Glutamatergic neuron (in vitro differentiated cells): ENCODE results near the gene MYCL. TPM values are rescaled to one million over a fixed set of nuclear protein-coding genes. Genes with fewer than 3 reads are reported as not detected.

ENCODE experiments used
- DNase-seq: peaks from one replicate; pipeline ENCODE4 v3.0.0; 2022
- H3K27ac Mint-ChIP-seq: one replicate; pipeline ENCODE4 v1.8.0; 2020; ENCODE audit warnings: mild to moderate bottlenecking, mixed read lengths, inconsistent platforms; ENCODE audit not compliant: unreplicated experiment
- H3K27me3 Mint-ChIP-seq: one replicate; pipeline ENCODE4 v1.8.0; 2020; ENCODE audit warnings: mild to moderate bottlenecking, moderate library complexity, mixed read lengths, inconsistent platforms; ENCODE audit not compliant: unreplicated experiment
- H3K36me3 Mint-ChIP-seq: one replicate; pipeline ENCODE4 v1.8.0; 2020; ENCODE audit warnings: mild to moderate bottlenecking, mixed read lengths, inconsistent platforms; ENCODE audit not compliant: unreplicated experiment
- H3K4me1 Mint-ChIP-seq: one replicate; pipeline ENCODE4 v1.8.0; 2020; ENCODE audit warnings: mild to moderate bottlenecking, low read depth, mixed read lengths, inconsistent platforms; ENCODE audit not compliant: unreplicated experiment
- H3K4me3 Mint-ChIP-seq: one replicate; pipeline ENCODE4 v1.8.0; 2020; ENCODE audit warnings: mild to moderate bottlenecking, mixed read lengths, inconsistent platforms; ENCODE audit not compliant: unreplicated experiment
- H3K9me3 Mint-ChIP-seq: one replicate; pipeline ENCODE4 v1.8.0; 2020; ENCODE audit warnings: mild to moderate bottlenecking, moderate library complexity, mixed read lengths, inconsistent platforms; ENCODE audit not compliant: unreplicated experiment
- total RNA-seq: library from RNA; stranded (reverse); fragmentation: NEBNext Ultra II Directional; extraction: Animal tissue kit (Norgen Biotek cat#: 25700); gene quantifications from one replicate; pipeline ENCODE4 v1.2.1, GENCODE V29; 2021; ENCODE audit not compliant: unreplicated experiment
- TF ChIP-seq, protein P1 (sequence below): fragments of 200-600 bp; sonication (generic); IDR thresholded peaks from one replicate; pipeline ENCODE4 v1.5.0; 2021; ENCODE audit not compliant: partially characterized antibody, unreplicated experiment

MYCL gene
- total RNA-seq, 1 donor from 2014 or later = 97.7 TPM

DNA sequence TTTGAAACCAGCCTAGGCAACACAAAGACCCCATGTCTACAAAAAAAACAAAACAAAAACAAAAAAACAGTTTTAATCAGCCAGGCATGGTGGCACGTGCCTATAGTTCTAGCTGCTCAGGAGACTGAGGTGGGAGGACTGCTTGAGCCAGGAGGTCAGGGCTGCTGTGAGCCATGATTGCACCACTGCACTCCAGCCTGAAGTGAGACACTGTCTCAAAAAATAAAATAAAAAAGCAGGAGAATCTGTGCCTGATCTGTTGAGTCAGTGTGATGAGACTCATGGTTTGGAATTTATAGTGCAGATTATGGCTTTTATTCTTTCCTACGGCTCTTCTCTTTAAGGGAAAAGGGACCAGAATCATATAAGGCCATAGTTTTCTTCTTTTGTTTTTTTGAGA, 35.0 kb downstream of the MYCL start:
- no peak overlapping the region for H3K27ac Mint-ChIP-seq
- DNase-seq = no peak
- H3K36me3 Mint-ChIP-seq = no peaks in the 10 kb centered on the region
- TF ChIP-seq, protein P1, sequence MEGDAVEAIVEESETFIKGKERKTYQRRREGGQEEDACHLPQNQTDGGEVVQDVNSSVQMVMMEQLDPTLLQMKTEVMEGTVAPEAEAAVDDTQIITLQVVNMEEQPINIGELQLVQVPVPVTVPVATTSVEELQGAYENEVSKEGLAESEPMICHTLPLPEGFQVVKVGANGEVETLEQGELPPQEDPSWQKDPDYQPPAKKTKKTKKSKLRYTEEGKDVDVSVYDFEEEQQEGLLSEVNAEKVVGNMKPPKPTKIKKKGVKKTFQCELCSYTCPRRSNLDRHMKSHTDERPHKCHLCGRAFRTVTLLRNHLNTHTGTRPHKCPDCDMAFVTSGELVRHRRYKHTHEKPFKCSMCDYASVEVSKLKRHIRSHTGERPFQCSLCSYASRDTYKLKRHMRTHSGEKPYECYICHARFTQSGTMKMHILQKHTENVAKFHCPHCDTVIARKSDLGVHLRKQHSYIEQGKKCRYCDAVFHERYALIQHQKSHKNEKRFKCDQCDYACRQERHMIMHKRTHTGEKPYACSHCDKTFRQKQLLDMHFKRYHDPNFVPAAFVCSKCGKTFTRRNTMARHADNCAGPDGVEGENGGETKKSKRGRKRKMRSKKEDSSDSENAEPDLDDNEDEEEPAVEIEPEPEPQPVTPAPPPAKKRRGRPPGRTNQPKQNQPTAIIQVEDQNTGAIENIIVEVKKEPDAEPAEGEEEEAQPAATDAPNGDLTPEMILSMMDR = no peak
- peaks cover 5% of the 10 kb centered on the region for H3K27me3 Mint-ChIP-seq
- H3K4me1 Mint-ChIP-seq = peaks cover 15% of the 10 kb centered on the region
- H3K9me3 Mint-ChIP-seq = peaks cover 9% of the 10 kb centered on the region
- H3K4me3 Mint-ChIP-seq = no peak overlapping the region

DNA sequence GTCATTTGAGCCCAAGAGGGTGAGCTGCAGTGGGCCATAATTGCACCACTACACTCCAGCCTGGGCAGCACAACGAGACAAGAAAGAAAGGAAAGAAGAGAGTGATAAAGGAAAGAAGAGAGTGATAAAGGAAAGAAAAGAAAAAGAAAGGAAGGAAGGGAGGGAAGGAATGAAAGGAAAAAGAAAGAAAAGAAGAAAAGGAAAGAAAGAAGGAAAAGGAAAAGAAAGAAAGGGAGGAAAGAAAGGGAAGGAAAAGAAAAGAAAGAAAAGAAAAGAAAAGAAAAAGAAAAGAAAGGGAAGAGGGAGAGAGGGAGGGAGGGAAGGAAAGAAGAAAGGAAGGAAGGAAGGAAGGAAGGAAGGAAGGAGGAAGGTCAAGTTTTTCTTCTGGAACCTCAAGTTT, 36.0 kb downstream of the MYCL start:
- peaks cover 15% of the 10 kb centered on the region for H3K4me1 Mint-ChIP-seq
- H3K36me3 Mint-ChIP-seq = no peaks in the 10 kb centered on the region
- H3K27me3 Mint-ChIP-seq = peaks cover 6% of the 10 kb centered on the region
- peaks cover 9% of the 10 kb centered on the region for H3K9me3 Mint-ChIP-seq
- no peak for DNase-seq
- no peak overlapping the region for H3K4me3 Mint-ChIP-seq
- no peak overlapping the region for H3K27ac Mint-ChIP-seq
- TF ChIP-seq, protein P1 = no peak

DNA sequence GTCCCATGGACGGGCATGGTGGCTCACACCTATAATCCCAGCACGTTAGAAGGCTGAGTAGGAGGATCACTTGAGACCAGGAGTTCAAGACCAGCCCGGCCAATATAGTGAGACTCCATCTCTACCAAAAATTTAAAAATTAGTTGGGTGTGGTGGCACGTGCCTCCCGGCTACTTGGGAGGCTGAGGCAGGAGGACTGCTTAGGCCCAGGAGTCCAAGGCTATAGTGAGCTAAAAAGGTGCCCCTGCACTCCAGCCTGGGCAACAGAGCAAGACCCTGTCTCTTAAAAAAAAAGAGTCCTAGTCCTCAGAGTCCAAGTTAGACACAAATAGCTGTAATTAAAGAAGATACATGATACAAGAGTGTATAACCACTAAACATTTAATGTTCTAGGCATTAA, 38.5 kb downstream of the MYCL start:
- no peak overlapping the region for H3K4me3 Mint-ChIP-seq
- no peaks in the 10 kb centered on the region for H3K36me3 Mint-ChIP-seq
- peaks cover 4% of the 10 kb centered on the region for H3K27me3 Mint-ChIP-seq
- DNase-seq = no peak
- H3K4me1 Mint-ChIP-seq = peaks cover 12% of the 10 kb centered on the region
- H3K27ac Mint-ChIP-seq = no peak overlapping the region
- no peaks in the 10 kb centered on the region for H3K9me3 Mint-ChIP-seq
- TF ChIP-seq, protein P1 = no peak

DNA sequence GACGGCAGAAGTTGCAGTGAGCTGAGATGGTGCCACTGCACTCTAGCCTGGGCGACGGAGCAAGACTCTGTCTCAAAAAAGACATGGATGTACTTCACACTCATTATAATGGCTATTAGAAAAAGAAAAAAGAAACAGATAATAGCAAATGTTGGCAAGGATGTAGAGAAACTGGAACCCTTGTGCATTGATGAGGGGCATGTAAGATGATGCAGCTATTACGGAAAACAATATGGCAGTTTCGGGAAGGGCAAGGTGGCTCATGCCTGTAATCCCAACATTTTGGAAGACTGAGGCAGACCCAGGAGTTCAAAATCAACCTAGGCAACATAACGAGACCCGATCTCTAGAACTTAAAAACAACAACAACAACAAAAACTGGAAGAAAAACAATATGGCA, 40.7 kb downstream of the MYCL start:
- TF ChIP-seq, protein P1 = no peak
- H3K9me3 Mint-ChIP-seq = no peaks in the 10 kb centered on the region
- no peak overlapping the region for H3K4me3 Mint-ChIP-seq
- no peak for DNase-seq
- peaks cover 19% of the 10 kb centered on the region for H3K4me1 Mint-ChIP-seq
- peaks cover 4% of the 10 kb centered on the region for H3K27me3 Mint-ChIP-seq
- H3K27ac Mint-ChIP-seq = no peak overlapping the region
- H3K36me3 Mint-ChIP-seq = no peaks in the 10 kb centered on the region

DNA sequence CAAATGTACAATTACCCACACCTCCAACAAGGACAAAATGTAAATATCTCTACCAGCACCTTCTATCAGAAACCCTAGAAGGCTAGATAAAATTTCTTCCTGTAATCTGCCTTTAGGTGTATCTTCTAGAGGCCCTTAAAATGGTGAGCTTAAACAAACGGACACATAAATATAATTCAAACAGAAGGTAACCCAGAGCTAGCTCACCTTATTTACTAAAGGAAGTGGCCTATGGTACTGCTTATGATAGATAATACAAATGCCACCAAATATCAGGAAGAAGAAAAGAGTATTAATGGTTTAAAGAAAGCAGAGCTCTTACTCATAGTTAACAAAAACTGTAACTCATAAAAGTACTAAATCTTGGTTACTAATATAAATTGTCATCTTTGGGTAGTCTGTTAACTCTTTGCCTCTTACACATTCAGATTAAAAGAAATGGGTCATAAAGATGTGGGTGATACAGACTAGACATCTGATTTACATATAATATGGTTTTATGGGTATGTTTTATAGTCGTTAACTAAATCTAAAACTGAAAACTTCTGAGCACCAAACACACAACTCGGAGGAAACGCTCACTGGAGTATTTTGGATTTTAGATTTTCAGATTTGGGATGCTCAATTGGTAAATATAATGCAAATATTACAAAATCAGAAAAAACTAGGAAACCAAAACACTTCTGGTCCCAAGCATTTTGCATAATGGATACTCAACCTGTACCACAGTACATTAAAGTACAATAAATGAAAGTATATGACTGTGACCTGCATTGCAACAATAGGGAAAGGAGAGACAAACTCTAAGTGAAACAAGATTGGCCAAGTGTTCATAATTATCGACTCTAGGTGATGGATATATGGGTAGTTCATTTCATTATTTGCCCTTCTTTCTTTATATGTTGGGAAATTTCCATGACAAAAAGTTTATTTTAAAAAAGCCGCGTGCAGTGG, 41.6 kb downstream of the MYCL start:
- H3K4me3 Mint-ChIP-seq = no peak overlapping the region
- H3K36me3 Mint-ChIP-seq = no peaks in the 10 kb centered on the region
- H3K27ac Mint-ChIP-seq = peak overlapping the region; percentile 28
- TF ChIP-seq, protein P1 = no peak
- H3K4me1 Mint-ChIP-seq = peaks cover 19% of the 10 kb centered on the region
- H3K27me3 Mint-ChIP-seq = peaks cover 1% of the 10 kb centered on the region
- DNase-seq = no peak
- H3K9me3 Mint-ChIP-seq = no peaks in the 10 kb centered on the region
